IPS-11a (cell line): ENCODE measurements around the gene CEP128.

Experiments
- H3K4me3 ChIP-seq: one replicate; pipeline ENCODE4 v1.5.1; 2013; ENCODE audit warnings: low read depth, low read length, control low read depth

Gene CEP128

GRCh38 chr14:80692903-80693302, 248.6 kb downstream of the CEP128 start:
- H3K4me3 ChIP-seq = no peak overlapping the region

- no peak overlapping the region for H3K4me3 ChIP-seq
These were observed 259.9 kb downstream of the CEP128 start for GRCh38 chr14:80681651-80682050.

DNA sequence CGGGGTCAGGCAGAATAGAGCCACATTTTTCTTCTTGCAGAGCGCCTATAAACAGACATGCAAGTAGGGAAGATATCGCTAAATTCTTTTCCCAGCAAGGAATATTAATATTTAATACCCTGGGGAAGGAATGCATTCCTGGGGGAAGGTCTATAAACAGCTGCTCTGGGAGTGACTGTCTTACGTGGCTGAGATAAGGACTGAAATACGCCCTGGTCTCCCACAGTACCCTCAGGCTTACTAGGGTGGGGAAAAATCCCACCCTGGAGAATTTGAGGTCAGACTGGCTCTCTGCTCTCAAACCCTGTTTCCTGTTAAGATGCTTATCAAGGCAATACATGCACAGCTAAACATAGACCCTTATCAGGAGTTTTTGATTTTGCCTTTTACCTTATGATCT, 262.3 kb downstream of the CEP128 start:
- H3K4me3 ChIP-seq = no peak overlapping the region

DNA sequence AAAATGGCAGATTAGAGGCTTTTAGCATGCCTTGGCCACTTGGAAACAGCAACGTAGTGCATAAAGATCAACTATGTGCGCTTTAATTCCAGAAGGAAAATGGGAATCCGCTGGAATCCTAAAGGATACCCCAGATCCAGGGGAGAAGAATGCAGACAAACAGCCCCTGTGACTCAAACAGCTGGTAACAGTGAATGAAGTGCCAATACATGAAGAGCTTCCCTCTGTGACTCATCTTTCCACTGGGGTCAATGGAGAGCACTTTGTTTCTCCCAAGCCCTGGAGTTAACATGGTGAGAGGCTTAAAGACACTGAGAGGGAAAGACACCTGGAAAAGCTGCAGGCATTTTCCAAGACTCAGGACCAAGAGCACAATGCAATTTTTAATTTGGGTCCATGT, 263.1 kb downstream of the CEP128 start:
- H3K4me3 ChIP-seq = no peak overlapping the region

DNA sequence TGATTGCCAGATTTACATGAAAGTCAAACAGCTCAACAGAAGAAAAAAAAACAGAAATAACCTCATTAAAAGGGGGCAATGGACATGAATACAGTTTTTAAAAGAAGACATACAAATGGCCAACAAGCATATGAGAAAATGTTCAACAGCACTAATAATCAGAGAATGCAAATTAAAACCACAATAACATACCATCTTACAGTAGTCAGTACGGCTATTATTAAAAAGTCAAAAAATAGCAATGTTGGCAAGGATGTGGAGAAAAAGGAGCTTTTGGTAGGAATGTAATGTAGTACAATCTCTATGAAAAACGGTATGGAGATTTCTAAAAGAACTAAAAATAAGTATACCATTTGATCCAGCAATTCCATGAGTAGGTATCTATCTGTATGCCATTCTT, 272.1 kb downstream of the CEP128 start:
- H3K4me3 ChIP-seq = no peak overlapping the region

DNA sequence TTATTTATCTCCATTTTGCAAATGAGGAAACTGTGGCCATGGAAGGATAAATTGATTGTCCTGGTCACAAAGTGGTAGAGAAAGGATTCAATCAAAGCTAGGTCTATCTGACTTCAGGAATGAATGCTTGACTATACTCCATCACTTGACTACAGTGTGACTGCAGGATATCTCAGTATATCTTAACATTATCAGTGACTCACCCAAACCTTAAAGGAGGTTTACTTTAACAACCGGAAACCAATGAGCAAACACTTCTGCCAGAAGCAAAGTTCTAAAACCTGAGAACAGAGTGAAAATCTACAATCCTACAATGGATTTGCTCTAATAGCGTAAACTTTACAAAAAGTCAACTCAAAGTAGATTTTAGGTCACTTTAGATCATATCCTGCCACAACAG, 277.0 kb downstream of the CEP128 start:
- H3K4me3 ChIP-seq = no peak overlapping the region

- H3K4me3 ChIP-seq = no peak overlapping the region
These were observed 278.0 kb downstream of the CEP128 start for GRCh38 chr14:80663541-80663940.

DNA sequence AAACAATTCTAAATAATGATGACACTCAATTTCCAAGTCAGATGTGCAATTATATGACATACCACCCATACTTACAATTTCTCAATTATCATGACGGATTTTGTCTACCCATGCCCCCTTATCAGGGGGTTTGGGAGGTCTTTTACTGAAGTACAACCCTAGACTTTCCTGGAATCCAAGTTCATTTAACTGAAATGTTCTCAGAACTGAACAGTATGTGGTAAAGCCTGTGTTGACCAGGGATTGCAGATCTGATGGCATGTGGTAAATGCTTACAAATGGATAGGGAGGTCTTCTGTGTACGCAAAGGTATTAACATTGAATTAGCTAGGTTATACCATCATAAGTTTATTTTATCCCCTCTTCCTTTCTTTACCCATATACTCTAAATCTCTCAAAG, 281.8 kb downstream of the CEP128 start:
- no peak overlapping the region for H3K4me3 ChIP-seq

- H3K4me3 ChIP-seq = no peak overlapping the region
These were observed 282.8 kb downstream of the CEP128 start for GRCh38 chr14:80658733-80659132.

DNA sequence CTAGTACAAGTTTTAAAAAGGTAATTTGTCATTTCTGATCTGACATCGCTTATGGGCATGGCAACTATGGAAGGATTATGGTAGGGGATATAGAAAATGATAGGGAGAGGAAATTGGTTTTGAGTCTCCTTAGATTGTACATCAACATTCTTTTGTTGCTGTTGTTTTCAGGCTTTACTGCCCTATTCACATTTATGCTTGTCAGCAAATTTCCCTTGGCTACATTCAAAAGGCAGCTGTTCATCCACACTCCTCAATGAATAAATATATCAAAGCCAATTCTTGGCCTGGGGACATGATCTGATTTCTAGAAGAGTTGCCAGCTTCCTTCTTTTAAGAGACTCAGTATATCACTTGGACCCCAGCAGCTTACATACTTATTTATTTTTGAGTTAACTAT, 283.4 kb downstream of the CEP128 start:
- H3K4me3 ChIP-seq = no peak overlapping the region

DNA sequence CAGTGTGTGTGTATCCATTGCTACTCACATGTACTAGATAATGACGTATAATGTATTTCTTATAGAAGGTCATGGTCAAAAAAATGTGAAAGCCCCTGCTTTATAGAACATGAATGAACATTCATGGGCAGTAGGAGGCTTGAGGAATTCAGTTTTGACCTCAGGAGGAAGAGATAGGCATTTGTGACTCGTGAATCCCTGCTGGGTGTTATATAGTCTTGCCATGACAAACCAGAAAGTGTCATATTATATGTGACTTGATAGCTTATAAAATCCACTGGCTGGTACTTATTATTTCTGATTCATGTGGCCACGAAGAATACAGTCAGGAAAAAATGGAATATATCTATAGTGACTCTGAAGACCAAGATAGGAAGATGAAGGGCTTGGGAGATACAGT, 287.6 kb downstream of the CEP128 start:
- no peak overlapping the region for H3K4me3 ChIP-seq

- no peak overlapping the region for H3K4me3 ChIP-seq
These were observed 295.7 kb downstream of the CEP128 start for GRCh38 chr14:80645667-80646413.

DNA sequence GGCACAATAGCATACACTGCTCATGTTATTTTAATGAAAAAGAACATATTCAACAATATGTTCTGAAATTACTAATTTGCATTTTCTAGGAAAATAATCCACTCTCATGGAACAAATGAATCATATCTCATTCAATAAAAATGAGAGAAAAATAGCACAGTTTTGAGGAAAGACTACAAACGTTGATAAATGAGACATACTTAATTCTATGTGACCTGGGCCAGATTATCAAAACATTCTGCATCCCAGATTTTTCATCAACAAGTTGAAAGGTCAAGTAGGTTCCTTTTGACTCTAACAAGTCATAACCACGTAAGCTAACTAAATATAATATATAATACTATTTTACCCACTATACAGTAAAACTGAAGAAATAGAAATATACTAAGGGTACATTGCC, 296.7 kb downstream of the CEP128 start:
- no peak overlapping the region for H3K4me3 ChIP-seq

DNA sequence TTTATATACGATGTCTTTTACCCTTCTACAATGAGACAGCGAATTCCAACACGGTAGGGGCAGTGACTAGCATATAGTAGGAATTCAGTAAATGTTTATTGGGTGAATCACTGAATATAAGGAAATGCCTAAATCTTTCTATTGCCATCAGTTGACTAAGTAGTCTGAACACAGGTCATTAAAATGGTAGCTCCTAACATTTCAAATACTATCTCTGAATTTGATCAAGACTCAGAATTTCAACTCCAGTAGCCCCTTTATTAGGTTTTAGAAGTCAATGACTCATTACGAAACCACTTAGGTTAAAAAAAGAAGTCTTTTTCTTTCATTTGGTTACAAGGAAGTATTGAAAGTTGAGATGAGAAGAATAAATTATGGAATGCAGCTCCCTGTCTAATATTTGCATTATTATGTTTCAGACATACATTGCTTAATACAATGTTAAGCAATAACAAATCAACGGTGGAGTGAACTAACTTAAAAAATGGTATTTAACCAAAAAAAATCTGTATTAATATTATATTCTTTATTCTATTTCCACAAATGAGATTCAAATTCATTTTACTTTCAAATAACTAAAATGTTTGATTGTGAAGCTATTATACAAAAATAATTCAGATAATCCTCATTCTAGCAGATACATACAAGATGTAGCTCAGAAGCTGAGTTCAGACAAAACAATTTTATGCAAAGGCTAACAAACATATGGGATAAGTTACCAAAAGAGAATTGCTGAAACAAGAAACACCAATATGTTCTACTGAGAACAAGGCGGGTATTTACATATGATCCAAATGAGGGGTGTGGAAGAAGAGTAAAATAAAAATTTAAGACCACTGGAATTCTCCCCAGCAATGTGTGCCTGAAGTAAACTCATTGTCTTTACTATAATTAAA, 302.7 kb downstream of the CEP128 start:
- H3K4me3 ChIP-seq = no peak overlapping the region

GRCh38 chr14:80637756-80638619, 303.6 kb downstream of the CEP128 start:
- H3K4me3 ChIP-seq = no peak overlapping the region

GRCh38 chr14:80636071-80636470, 305.5 kb downstream of the CEP128 start:
- H3K4me3 ChIP-seq = no peak overlapping the region

GRCh38 chr14:80634106-80634758, 307.3 kb downstream of the CEP128 start:
- no peak overlapping the region for H3K4me3 ChIP-seq

DNA sequence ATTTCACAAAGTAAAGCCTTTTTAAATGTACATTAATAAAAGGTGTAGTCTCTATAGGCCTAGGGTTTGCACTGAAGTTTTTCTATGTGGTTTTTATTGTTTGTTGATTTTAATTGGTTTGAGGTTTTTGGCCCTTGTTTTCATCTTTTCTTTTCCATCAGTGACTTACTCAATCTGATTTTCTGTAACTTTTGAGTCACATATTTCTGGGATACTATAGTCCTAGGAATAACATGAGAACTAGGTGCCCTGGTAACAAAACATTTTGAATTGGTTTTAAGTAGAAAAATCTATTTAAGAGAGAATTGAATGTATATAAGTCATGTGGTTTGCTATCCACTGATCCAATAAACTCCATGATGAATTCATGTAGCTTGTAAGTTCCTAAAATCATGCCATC, 311.9 kb downstream of the CEP128 start:
- H3K4me3 ChIP-seq = no peak overlapping the region

DNA sequence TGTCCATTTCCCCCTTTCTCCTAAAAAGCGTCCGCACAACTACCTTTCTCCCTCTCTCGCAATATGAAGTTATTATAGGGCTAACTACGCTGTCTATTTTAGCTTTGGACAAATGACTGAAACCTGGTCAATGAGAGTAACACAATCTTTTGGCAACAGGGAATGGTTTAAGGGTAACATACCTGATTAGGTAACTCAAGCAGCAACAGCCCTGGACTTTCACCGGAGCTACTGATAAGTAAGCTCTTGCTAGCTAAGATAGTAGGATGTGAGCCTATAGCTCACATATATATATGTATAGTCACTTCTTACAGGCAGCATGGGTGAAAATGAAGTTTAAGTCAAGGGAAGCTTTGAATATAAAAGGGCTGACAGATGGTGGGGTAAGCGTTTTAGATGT, 313.0 kb downstream of the CEP128 start:
- no peak overlapping the region for H3K4me3 ChIP-seq

- H3K4me3 ChIP-seq = no peak overlapping the region
These were observed 313.8 kb downstream of the CEP128 start for GRCh38 chr14:80627745-80628144.

GRCh38 chr14:80624581-80624980, 317.0 kb downstream of the CEP128 start:
- H3K4me3 ChIP-seq = no peak overlapping the region
